Dendritic cell treated with granulocyte-macrophage colony-stimulating factor and Interleukin-4, amounts not matched to agents 40 ng/mL and 50 ng/mL, for 4 days (primary cell): ENCODE data around the gene CRADD.
"Not testable (repeated sequence)": the region's sequence is repeated elsewhere in the genome, so short reads cannot be mapped to it uniquely, and the experiment has no call there.

Experiments
- H3K27ac Mint-ChIP-seq: one replicate; pipeline ENCODE4 v1.8.0; 2022; ENCODE audit warnings: mild to moderate bottlenecking, mixed read lengths
- H3K27me3 Mint-ChIP-seq: one replicate; pipeline ENCODE4 v1.8.0; 2022; ENCODE audit warnings: mild to moderate bottlenecking, mixed read lengths
- H3K36me3 Mint-ChIP-seq: one replicate; pipeline ENCODE4 v1.8.0; 2022; ENCODE audit warnings: low read depth, mixed read lengths
- H3K4me1 Mint-ChIP-seq: one replicate; pipeline ENCODE4 v1.8.0; 2022; ENCODE audit warnings: low read depth, mixed read lengths
- H3K4me3 Mint-ChIP-seq: one replicate; pipeline ENCODE4 v1.8.0; 2022; ENCODE audit warnings: mild to moderate bottlenecking, moderate library complexity, mixed read lengths
- H3K9me3 Mint-ChIP-seq: one replicate; pipeline ENCODE4 v1.8.0; 2022; ENCODE audit warnings: mixed read lengths
- intact Hi-C: fragments of 100-400 bp; cut with micrococcal nuclease; formaldehyde crosslinking; loops from one replicate; pipeline ENCODE4 v1.15.0; 2022

CRADD gene

GRCh38 chr12:93924367-93924766, 247.2 kb downstream of the CRADD start:
- intact Hi-C loops, result no loop called here
- H3K4me1 Mint-ChIP-seq, result no peaks in the 10 kb centered on the region
- H3K4me3 Mint-ChIP-seq, result no peak overlapping the region
- H3K27ac Mint-ChIP-seq, result no peak overlapping the region
- H3K36me3 Mint-ChIP-seq, result no peaks in the 10 kb centered on the region
- H3K9me3 Mint-ChIP-seq, result peaks cover 32% of the 10 kb centered on the region
- H3K27me3 Mint-ChIP-seq, result no peaks in the 10 kb centered on the region

- H3K27me3 Mint-ChIP-seq, result no peaks in the 10 kb centered on the region
- H3K9me3 Mint-ChIP-seq, result peaks cover 32% of the 10 kb centered on the region
- H3K4me1 Mint-ChIP-seq, result no peaks in the 10 kb centered on the region
- intact Hi-C loops, result no loop called here
- H3K4me3 Mint-ChIP-seq, result no peak overlapping the region
- H3K27ac Mint-ChIP-seq, result no peak overlapping the region
- no peaks in the 10 kb centered on the region for H3K36me3 Mint-ChIP-seq
Measured at GRCh38 chr12:93925585-93926205, 248.5 kb downstream of the CRADD start.

GRCh38 chr12:93926237-93926636, 249.1 kb downstream of the CRADD start:
- no peak overlapping the region for H3K4me3 Mint-ChIP-seq
- H3K36me3 Mint-ChIP-seq, result no peaks in the 10 kb centered on the region
- no peak overlapping the region for H3K27ac Mint-ChIP-seq
- intact Hi-C loops, result no loop called here
- peaks cover 33% of the 10 kb centered on the region for H3K9me3 Mint-ChIP-seq
- H3K4me1 Mint-ChIP-seq, result no peaks in the 10 kb centered on the region
- H3K27me3 Mint-ChIP-seq, result no peaks in the 10 kb centered on the region

GRCh38 chr12:93929081-93929480, 251.9 kb downstream of the CRADD start:
- intact Hi-C loops, H3K4me1 Mint-ChIP-seq, H3K36me3 Mint-ChIP-seq, H3K27me3 Mint-ChIP-seq, H3K27ac Mint-ChIP-seq, H3K4me3 Mint-ChIP-seq: not testable (repeated sequence)
- peaks cover 42% of the 10 kb centered on the region for H3K9me3 Mint-ChIP-seq

- Mint-ChIP-seq H3K36me3 (no peaks in the 10 kb centered on the region), H3K9me3 (peaks cover 40% of the 10 kb centered on the region), H3K27me3 (no peaks in the 10 kb centered on the region), H3K4me1 (no peaks in the 10 kb centered on the region), H3K4me3 (no peak overlapping the region), H3K27ac (no peak overlapping the region)
- intact Hi-C loops, result no loop called here
Measured at GRCh38 chr12:93937812-93938211, 260.6 kb downstream of the CRADD start.

- H3K27ac Mint-ChIP-seq, result no peak overlapping the region
- H3K9me3 Mint-ChIP-seq, result peaks cover 40% of the 10 kb centered on the region
- H3K36me3 Mint-ChIP-seq, result no peaks in the 10 kb centered on the region
- intact Hi-C loops, result no loop called here
- H3K4me3 Mint-ChIP-seq, result no peak overlapping the region
- no peaks in the 10 kb centered on the region for H3K27me3 Mint-ChIP-seq
- H3K4me1 Mint-ChIP-seq, result no peaks in the 10 kb centered on the region
Measured at GRCh38 chr12:93938317-93938716, 261.1 kb downstream of the CRADD start.

GRCh38 chr12:93938931-93939330, 261.8 kb downstream of the CRADD start:
- intact Hi-C loops, result no loop called here
- Mint-ChIP-seq H3K27me3 (no peaks in the 10 kb centered on the region), H3K36me3 (no peaks in the 10 kb centered on the region), H3K4me1 (no peaks in the 10 kb centered on the region), H3K9me3 (peaks cover 40% of the 10 kb centered on the region), H3K4me3 (no peak overlapping the region), H3K27ac (no peak overlapping the region)

- intact Hi-C loops, result no loop called here
- Mint-ChIP-seq H3K27me3 (no peaks in the 10 kb centered on the region), H3K4me1 (no peaks in the 10 kb centered on the region), H3K27ac (no peak overlapping the region), H3K36me3 (no peaks in the 10 kb centered on the region), H3K9me3 (peaks cover 32% of the 10 kb centered on the region), H3K4me3 (no peak overlapping the region)
Measured at GRCh38 chr12:93939641-93940325, 262.6 kb downstream of the CRADD start.

- H3K36me3 Mint-ChIP-seq, result no peaks in the 10 kb centered on the region
- no peak overlapping the region for H3K27ac Mint-ChIP-seq
- peaks cover 6% of the 10 kb centered on the region for H3K9me3 Mint-ChIP-seq
- no peak overlapping the region for H3K4me3 Mint-ChIP-seq
- intact Hi-C loops, result no loop called here
- H3K27me3 Mint-ChIP-seq, result peaks cover 3% of the 10 kb centered on the region
- no peaks in the 10 kb centered on the region for H3K4me1 Mint-ChIP-seq
Measured at GRCh38 chr12:93943780-93944179, 266.6 kb downstream of the CRADD start.

- Mint-ChIP-seq H3K27ac (no peak overlapping the region), H3K36me3 (no peaks in the 10 kb centered on the region)
Measured at GRCh38 chr12:93944201-93944600, 267.0 kb downstream of the CRADD start.

More at GRCh38 chr12:93944201-93944600, 267.0 kb downstream of the CRADD start:
- H3K4me3 Mint-ChIP-seq, result no peak overlapping the region
- H3K4me1 Mint-ChIP-seq, result no peaks in the 10 kb centered on the region
- H3K27me3 Mint-ChIP-seq, result peaks cover 3% of the 10 kb centered on the region
- peaks cover 8% of the 10 kb centered on the region for H3K9me3 Mint-ChIP-seq
- intact Hi-C loops, result no loop called here
